H9 (cell line): ENCODE results near the gene THSD7A. TPM values are rescaled to one million over a fixed set of nuclear protein-coding genes. Genes with fewer than 3 reads are reported as not detected.

Experiments used
- DNase-seq: peaks from one replicate; pipeline ENCODE4 v3.0.0-alpha.2; 2017
- H2AFZ ChIP-seq: one replicate; pipeline ENCODE4 v1.6.1; 2013; ENCODE audit warnings: mild to moderate bottlenecking, low read length, control low read depth, moderate library complexity
- H2AK5ac ChIP-seq: 2 replicates; pipeline ENCODE4 v1.6.1; 2013; ENCODE audit warnings: low read length, control low read depth, mixed read lengths; ENCODE audit not compliant: insufficient read length
- H2BK120ac ChIP-seq: one replicate; pipeline ENCODE4 v1.6.1; 2013; ENCODE audit warnings: low read depth, mild to moderate bottlenecking, low read length, control low read depth, inconsistent platforms; ENCODE audit not compliant: poor library complexity, severe bottlenecking
- H2BK12ac ChIP-seq: 2 replicates; pipeline ENCODE4 v1.6.1; 2013; ENCODE audit warnings: low read length, control low read depth, mixed read lengths, low read depth; ENCODE audit not compliant: insufficient read length
- H2BK15ac ChIP-seq: 2 replicates; pipeline ENCODE4 v1.6.1; 2013; ENCODE audit warnings: low read depth, low read length, control low read depth
- H2BK20ac ChIP-seq: one replicate; pipeline ENCODE4 v1.6.1; 2013; ENCODE audit warnings: low read depth, mild to moderate bottlenecking, low read length, control low read depth, inconsistent platforms; ENCODE audit not compliant: poor library complexity, severe bottlenecking
- H2BK5ac ChIP-seq: 2 replicates; pipeline ENCODE4 v1.6.1; 2013; ENCODE audit warnings: low read length, control low read depth, mixed read lengths; ENCODE audit not compliant: insufficient read length
- H3K14ac ChIP-seq: 2 replicates; pipeline ENCODE4 v1.6.1; 2013; ENCODE audit warnings: low read length, control low read depth; ENCODE audit not compliant: insufficient read depth
- H3K18ac ChIP-seq: 2 replicates; pipeline ENCODE4 v1.6.1; 2013; ENCODE audit warnings: low read depth, mild to moderate bottlenecking, mixed read lengths, low read length, control low read depth; ENCODE audit not compliant: insufficient read length
- H3K23ac ChIP-seq: 2 replicates; pipeline ENCODE4 v1.6.1; 2013; ENCODE audit warnings: low read length, control low read depth, mixed read lengths, low read depth; ENCODE audit not compliant: insufficient read length
- H3K23me2 ChIP-seq: 2 replicates; pipeline ENCODE4 v1.6.1; 2013; ENCODE audit warnings: low read depth, mild to moderate bottlenecking, mixed read lengths, low read length, control low read depth; ENCODE audit not compliant: insufficient read length, poor library complexity, severe bottlenecking
- H3K27ac ChIP-seq: 2 replicates; pipeline ENCODE4 v1.5.1; 2013; ENCODE audit warnings: low read length, control low read depth, mixed read lengths, low read depth; ENCODE audit not compliant: insufficient read length
- H3K27me3 ChIP-seq: 2 replicates; pipeline ENCODE4 v1.6.1; 2013; ENCODE audit warnings: low read length, control low read depth, inconsistent platforms; ENCODE audit not compliant: insufficient read depth
- H3K4ac ChIP-seq: 2 replicates; pipeline ENCODE4 v1.6.1; 2013; ENCODE audit warnings: low read depth, mild to moderate bottlenecking, control low read depth, inconsistent platforms, low read length, moderate library complexity
- H3K4me1 ChIP-seq: 2 replicates; pipeline ENCODE4 v1.6.1; 2013; ENCODE audit warnings: low read length, control low read depth, inconsistent platforms; ENCODE audit not compliant: insufficient read depth
- H3K4me2 ChIP-seq: 2 replicates; pipeline ENCODE4 v1.6.1; 2013; ENCODE audit warnings: low read length, control low read depth, mixed read lengths; ENCODE audit not compliant: insufficient read length, insufficient read depth
- H3K56ac ChIP-seq: 2 replicates; pipeline ENCODE4 v1.6.1; 2013; ENCODE audit warnings: low read depth, mild to moderate bottlenecking, mixed read lengths, low read length, control low read depth; ENCODE audit not compliant: insufficient read length
- H3K79me1 ChIP-seq: 2 replicates; pipeline ENCODE4 v1.6.1; 2013; ENCODE audit warnings: low read depth, mild to moderate bottlenecking, moderate library complexity, low read length, control low read depth, inconsistent platforms; ENCODE audit not compliant: insufficient read depth, poor library complexity, severe bottlenecking
- H3K79me2 ChIP-seq: 2 replicates; pipeline ENCODE4 v1.6.1; 2013; ENCODE audit warnings: low read length, control low read depth, inconsistent platforms; ENCODE audit not compliant: insufficient read depth
- H3K9ac ChIP-seq: 2 replicates; pipeline ENCODE4 v1.6.1; 2013; ENCODE audit warnings: low read length, control low read depth, mixed read lengths; ENCODE audit not compliant: insufficient read length; ENCODE audit errors: extremely low read depth
- H3K9me3 ChIP-seq: one replicate; pipeline ENCODE4 v1.6.1; 2013; ENCODE audit warnings: low read depth, low read length, inconsistent platforms; ENCODE audit not compliant: control insufficient read depth
- H3T11ph ChIP-seq: one replicate; pipeline ENCODE4 v1.6.1; 2013; ENCODE audit warnings: mild to moderate bottlenecking, low read length, control low read depth, inconsistent platforms
- H4K20me1 ChIP-seq: one replicate; pipeline ENCODE4 v1.6.1; 2013; ENCODE audit not compliant: control insufficient read depth, insufficient read length, insufficient read depth
- H4K5ac ChIP-seq: 2 replicates; pipeline ENCODE4 v1.6.1; 2013; ENCODE audit warnings: low read depth, mild to moderate bottlenecking, mixed read lengths, low read length, control low read depth; ENCODE audit not compliant: insufficient read length
- H4K8ac ChIP-seq: replicated peaks from 2 replicates; pipeline ENCODE4 v1.6.1; 2013; ENCODE audit warnings: low read length, control low read depth, mixed read lengths, low read depth; ENCODE audit not compliant: insufficient read length
- H4K91ac ChIP-seq: 2 replicates; pipeline ENCODE4 v1.6.1; 2013; ENCODE audit warnings: low read depth, mild to moderate bottlenecking, moderate library complexity, mixed read lengths, low read length, control low read depth; ENCODE audit not compliant: insufficient read length
- H3K27ac Mint-ChIP-seq, 3 experiments: 2 replicates in 2 of 3; 3 replicates in 1 of 3; pipeline ENCODE4 v1.8.0; 2020 to 2021; ENCODE audit warnings: mixed read lengths in 3 of 3, mild to moderate bottlenecking in 1 of 3, moderate library complexity in 1 of 3
- H3K27me3 Mint-ChIP-seq: 2 replicates; pipeline ENCODE4 v1.8.0; 2021; ENCODE audit warnings: low read depth, mild to moderate bottlenecking, moderate library complexity, mixed read lengths
- H3K36me3 Mint-ChIP-seq, 3 experiments: 2 replicates in 2 of 3; 3 replicates in 1 of 3; pipeline ENCODE4 v1.8.0; 2020 to 2021; ENCODE audit warnings: low read depth in 3 of 3, mixed read lengths in 3 of 3; ENCODE audit not compliant: insufficient read depth in 1 of 3
- H3K4me1 Mint-ChIP-seq, 2 experiments: 2 replicates each; pipeline ENCODE4 v1.8.0; 2020; ENCODE audit warnings: mixed read lengths in 2 of 2
- H3K4me3 Mint-ChIP-seq, 2 experiments: 2 replicates in 1 of 2; 3 replicates in 1 of 2; pipeline ENCODE4 v1.8.0; 2020 to 2021; ENCODE audit warnings: mild to moderate bottlenecking in 2 of 2, mixed read lengths in 2 of 2, moderate library complexity in 1 of 2
- H3K9me3 Mint-ChIP-seq, 2 experiments: 2 replicates in 1 of 2; 3 replicates in 1 of 2; pipeline ENCODE4 v1.8.0; 2020; ENCODE audit warnings: mild to moderate bottlenecking in 2 of 2, mixed read lengths in 2 of 2, moderate library complexity in 1 of 2
- WGBS: extraction: QIAGEN DNeasy Blood & Tissue Kit; methylation state at CpG from one replicate; pipeline ENCODE4 v1.1.7; 2013; ENCODE audit warnings: missing lambda C conversion rate, low lambda C conversion rate, mixed read lengths; ENCODE audit not compliant: insufficient read length; ENCODE audit errors: extremely low coverage; 5-methylcytosine and 5-hydroxymethylcytosine counted together
- total RNA-seq: library from RNA; stranded (reverse); gene quantifications from 2 replicates; pipeline ENCODE4 v1.2.1, GENCODE V29; 2021
- TF ChIP-seq, protein P1 (sequence below): fragments of 200-600 bp; sonication (generic); conservative IDR thresholded peaks from 3 replicates; pipeline ENCODE4 v1.8.0; 2021; ENCODE audit warnings: antibody characterized with exemption, mild to moderate bottlenecking

The THSD7A gene
- total RNA-seq, 1 experiment from 2014 or later: 0.42 TPM

DNA sequence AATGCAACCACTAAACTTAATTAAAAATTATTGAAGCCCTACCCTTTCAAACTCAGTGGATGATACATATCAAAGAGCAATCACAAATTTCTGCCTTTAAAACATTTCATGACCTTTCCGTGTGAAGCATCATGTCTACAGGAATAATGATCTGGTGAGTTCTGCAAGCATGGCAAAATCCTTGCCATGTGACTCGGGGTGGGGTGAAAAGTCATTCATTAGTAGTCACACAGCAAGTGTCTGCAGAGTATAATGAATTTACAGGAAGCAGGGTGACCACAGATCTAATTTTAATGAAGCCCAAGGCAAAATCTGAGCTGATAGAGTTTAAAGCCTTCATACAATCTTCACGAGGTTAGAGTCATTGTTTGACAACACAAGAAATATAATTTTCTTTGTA lies 351.9 kb downstream of the THSD7A start:
- Histone ChIP-seq H3K23me2 (no peaks in the 10 kb centered on the region), H2BK120ac (no peak overlapping the region), H3K9ac (no peak overlapping the region), H4K91ac (no peak overlapping the region), H3K23ac (no peak overlapping the region), H2BK5ac (no peak overlapping the region), H3K4me2 (no peak overlapping the region), H3K9me3 (no peaks in the 10 kb centered on the region), H3K27me3 (no peaks in the 10 kb centered on the region), H4K5ac (no peak overlapping the region), H3K79me2 (no peaks in the 10 kb centered on the region), H4K8ac (no peak overlapping the region), H2BK12ac (no peak overlapping the region), H2AFZ (no peak overlapping the region), H3K56ac (no peak overlapping the region), H2BK15ac (no peak overlapping the region), H3K27ac (no peak overlapping the region), H3K4ac (no peak overlapping the region), H3K4me1 (no peaks in the 10 kb centered on the region; the same call in 1 of the 2 replicates), H4K20me1 (no peaks in the 10 kb centered on the region), H3K18ac (no peak overlapping the region), H3K14ac (no peak overlapping the region), H2BK20ac (no peak overlapping the region), H2AK5ac (no peak overlapping the region), H3T11ph (no peak overlapping the region), H3K79me1 (no peaks in the 10 kb centered on the region)
- TF ChIP-seq, protein P1, sequence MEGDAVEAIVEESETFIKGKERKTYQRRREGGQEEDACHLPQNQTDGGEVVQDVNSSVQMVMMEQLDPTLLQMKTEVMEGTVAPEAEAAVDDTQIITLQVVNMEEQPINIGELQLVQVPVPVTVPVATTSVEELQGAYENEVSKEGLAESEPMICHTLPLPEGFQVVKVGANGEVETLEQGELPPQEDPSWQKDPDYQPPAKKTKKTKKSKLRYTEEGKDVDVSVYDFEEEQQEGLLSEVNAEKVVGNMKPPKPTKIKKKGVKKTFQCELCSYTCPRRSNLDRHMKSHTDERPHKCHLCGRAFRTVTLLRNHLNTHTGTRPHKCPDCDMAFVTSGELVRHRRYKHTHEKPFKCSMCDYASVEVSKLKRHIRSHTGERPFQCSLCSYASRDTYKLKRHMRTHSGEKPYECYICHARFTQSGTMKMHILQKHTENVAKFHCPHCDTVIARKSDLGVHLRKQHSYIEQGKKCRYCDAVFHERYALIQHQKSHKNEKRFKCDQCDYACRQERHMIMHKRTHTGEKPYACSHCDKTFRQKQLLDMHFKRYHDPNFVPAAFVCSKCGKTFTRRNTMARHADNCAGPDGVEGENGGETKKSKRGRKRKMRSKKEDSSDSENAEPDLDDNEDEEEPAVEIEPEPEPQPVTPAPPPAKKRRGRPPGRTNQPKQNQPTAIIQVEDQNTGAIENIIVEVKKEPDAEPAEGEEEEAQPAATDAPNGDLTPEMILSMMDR: no peak
- Mint-ChIP-seq H3K9me3 (no peaks in the 10 kb centered on the region; a peak in 1 of 5 replicates), H3K27ac (no peak overlapping the region), H3K27me3 (no peaks in the 10 kb centered on the region), H3K36me3 (no peaks in the 10 kb centered on the region), H3K4me3 (no peak overlapping the region), H3K4me1 (peaks cover 5% of the 10 kb centered on the region in 2 experiments; a peak in 2 of 4 replicates)
- WGBS: no CpG with 5 or more reads among the region's 3 CpGs
- no peak for DNase-seq
